ENCODE data around the gene PGBD5. TPM values are rescaled to one million over a fixed set of nuclear protein-coding genes. Genes with fewer than 3 reads are reported as not detected.

Gene PGBD5
- total RNA-seq, 2 experiments from 2014 or later = not detected

DNA sequence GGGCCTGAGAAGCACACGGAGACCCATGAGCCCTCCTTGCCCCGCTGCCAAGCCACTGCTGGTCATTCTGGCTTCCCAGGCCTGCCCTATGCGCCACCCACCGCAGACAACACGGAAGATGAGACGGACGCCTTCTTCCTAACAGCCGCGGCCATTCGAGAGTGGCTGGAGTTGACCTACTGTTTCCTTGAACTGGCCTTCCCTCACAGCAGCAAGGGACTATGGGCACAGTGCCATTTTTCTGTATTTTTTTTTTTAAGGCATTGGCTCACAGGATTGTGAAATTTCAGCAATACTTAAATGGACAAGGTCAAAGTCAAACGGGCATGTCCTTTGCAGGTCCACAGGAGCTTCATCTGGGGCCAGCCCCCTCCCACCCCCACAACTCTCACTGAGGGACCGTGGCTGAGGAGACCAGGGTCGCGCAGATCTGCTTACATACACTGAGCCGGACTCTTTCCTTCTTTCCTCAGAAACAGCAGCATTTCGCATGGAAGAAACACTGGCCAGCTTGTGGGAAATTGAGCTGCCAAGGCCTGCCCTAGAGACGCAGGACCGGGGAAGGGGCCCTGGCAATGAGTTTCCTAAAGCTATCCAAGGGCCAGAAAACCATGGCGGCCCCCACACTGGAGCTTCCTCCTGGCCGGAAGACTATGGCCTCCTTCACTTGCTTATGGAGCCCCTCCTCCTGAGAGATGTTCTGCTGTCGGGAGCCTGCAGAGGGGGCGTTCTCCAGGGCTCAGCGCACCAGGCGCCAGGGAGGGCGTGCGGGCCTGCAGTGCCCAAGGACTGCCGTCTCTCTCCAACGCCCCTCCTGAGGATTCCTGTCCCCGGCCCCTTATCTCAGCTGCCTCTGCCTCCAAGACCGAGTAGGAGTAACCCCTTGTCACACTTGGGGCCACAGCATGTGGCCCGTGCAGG, 98.9 kb downstream of the PGBD5 start:
- no peaks in the 10 kb centered on the region for H3K79me2 ChIP-seq (ENCODE audit: insufficient read depth, low read depth, low read length)
- no peaks in the 10 kb centered on the region for H3K9me3 ChIP-seq (ENCODE audit: low read length)
- H2AFZ ChIP-seq (ENCODE audit: low read length) = no peak overlapping the region
- H3K9me2 ChIP-seq (ENCODE audit: insufficient read depth, low read length) = no peaks in the 10 kb centered on the region
- DNase-seq (ENCODE audit: low spot score) = no peak
- no peak overlapping the region for H3K4me2 ChIP-seq (ENCODE audit: low read length)
- H3K4me1 ChIP-seq (ENCODE audit: insufficient read depth, low read length, poor library complexity, severe bottlenecking) = no peaks in the 10 kb centered on the region
- no peak overlapping the region for H3K4me3 ChIP-seq (ENCODE audit: low read depth, low read length, poor library complexity, severe bottlenecking)
- no peaks in the 10 kb centered on the region for H4K20me1 ChIP-seq (ENCODE audit: insufficient read depth, low read length)
- no peak for TF ChIP-seq EZH2phosphoT487 (IDR thresholded peaks at IDR 0.05; ENCODE audit: borderline replicate concordance, low read depth, low read length)
- TF ChIP-seq, protein P1, sequence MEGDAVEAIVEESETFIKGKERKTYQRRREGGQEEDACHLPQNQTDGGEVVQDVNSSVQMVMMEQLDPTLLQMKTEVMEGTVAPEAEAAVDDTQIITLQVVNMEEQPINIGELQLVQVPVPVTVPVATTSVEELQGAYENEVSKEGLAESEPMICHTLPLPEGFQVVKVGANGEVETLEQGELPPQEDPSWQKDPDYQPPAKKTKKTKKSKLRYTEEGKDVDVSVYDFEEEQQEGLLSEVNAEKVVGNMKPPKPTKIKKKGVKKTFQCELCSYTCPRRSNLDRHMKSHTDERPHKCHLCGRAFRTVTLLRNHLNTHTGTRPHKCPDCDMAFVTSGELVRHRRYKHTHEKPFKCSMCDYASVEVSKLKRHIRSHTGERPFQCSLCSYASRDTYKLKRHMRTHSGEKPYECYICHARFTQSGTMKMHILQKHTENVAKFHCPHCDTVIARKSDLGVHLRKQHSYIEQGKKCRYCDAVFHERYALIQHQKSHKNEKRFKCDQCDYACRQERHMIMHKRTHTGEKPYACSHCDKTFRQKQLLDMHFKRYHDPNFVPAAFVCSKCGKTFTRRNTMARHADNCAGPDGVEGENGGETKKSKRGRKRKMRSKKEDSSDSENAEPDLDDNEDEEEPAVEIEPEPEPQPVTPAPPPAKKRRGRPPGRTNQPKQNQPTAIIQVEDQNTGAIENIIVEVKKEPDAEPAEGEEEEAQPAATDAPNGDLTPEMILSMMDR (conservative IDR thresholded peaks at IDR 0.05; ENCODE audit: low read length) = no peak
- no peak overlapping the region for H3K27ac ChIP-seq (ENCODE audit: low read depth, low read length, poor library complexity, severe bottlenecking)
- BruUV-seq (replicated peaks) = no TSS peak
- ChIA-PET CTCF (ENCODE audit: unreplicated experiment) (no interaction called here), POLR2A (no interaction called here)
- H3K36me3 ChIP-seq (ENCODE audit: insufficient read depth, low read length) = no peaks in the 10 kb centered on the region
- intact Hi-C loops (cut with micrococcal nuclease; ENCODE audit: unreplicated experiment) = no loop called here

DNA sequence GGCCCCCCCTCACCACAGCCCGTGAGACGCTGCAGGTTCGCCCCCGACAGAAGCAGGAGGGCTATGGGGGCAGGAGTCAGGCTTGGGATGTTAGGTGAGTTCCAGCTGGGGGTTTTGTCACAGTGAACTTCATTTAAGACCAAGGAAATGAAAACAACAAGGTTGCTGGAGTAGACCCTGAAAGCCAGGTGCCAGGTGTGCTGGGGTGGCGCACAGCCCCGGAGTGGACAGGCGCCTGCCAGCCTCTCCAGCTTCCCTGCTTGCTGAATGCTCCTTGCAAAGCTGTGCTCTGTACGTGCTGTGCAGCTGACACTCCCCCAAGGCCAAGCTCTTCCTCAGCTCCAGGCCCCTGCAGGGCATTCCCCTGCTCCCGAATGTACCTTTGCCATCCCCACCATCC, 102.4 kb downstream of the PGBD5 start:
- H4K20me1 ChIP-seq (ENCODE audit: insufficient read depth, low read length) = no peaks in the 10 kb centered on the region
- no peaks in the 10 kb centered on the region for H3K9me2 ChIP-seq (ENCODE audit: insufficient read depth, low read length)
- H3K9me3 ChIP-seq (ENCODE audit: low read length) = no peaks in the 10 kb centered on the region
- H2AFZ ChIP-seq (ENCODE audit: low read length) = no peak overlapping the region
- intact Hi-C loops (cut with micrococcal nuclease; ENCODE audit: unreplicated experiment) = no loop called here
- ChIA-PET POLR2A (no interaction called here), CTCF (ENCODE audit: unreplicated experiment) (no interaction called here)
- no peaks in the 10 kb centered on the region for H3K79me2 ChIP-seq (ENCODE audit: insufficient read depth, low read depth, low read length)
- H3K27ac ChIP-seq (ENCODE audit: low read depth, low read length, poor library complexity, severe bottlenecking) = no peak overlapping the region
- no peaks in the 10 kb centered on the region for H3K4me1 ChIP-seq (ENCODE audit: insufficient read depth, low read length, poor library complexity, severe bottlenecking)
- no TSS peak for BruUV-seq (replicated peaks)
- H3K4me3 ChIP-seq (ENCODE audit: low read depth, low read length, poor library complexity, severe bottlenecking) = no peak overlapping the region
- no peak for DNase-seq (ENCODE audit: low spot score)
- no peaks in the 10 kb centered on the region for H3K36me3 ChIP-seq (ENCODE audit: insufficient read depth, low read length)
- no peak overlapping the region for H3K4me2 ChIP-seq (ENCODE audit: low read length)
- TF ChIP-seq, protein P1 (conservative IDR thresholded peaks at IDR 0.05; ENCODE audit: low read length) = no peak
- no peak for TF ChIP-seq EZH2phosphoT487 (IDR thresholded peaks at IDR 0.05; ENCODE audit: borderline replicate concordance, low read depth, low read length)

DNA sequence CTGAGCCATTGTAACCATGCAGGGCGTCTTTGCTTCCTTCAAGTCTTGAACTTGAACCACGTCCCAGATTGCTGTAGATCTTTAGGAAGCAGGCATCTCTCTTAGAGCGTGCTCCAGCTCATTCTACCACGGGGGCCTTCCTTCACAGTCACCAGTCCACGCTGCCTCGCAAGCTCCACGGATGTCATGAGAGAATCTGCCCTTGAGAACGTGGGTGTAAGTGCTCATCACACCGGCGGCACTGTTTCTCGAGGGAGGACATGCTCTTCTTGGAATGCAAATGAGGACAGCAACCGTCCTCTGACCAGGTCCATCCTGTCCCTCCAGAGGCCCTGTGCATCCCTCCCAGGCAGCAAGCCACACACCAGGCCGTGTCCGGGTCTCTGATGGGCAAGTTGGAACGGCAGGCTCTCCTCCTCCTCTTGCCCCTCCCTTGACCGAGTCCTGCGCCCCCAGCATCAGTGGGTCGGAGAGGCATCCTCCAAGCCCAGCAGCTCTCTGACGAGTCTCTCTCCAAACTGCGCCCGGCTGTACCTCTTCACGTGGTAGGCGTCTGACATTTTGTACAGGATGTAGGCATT, 103.1 kb downstream of the PGBD5 start:
- Histone ChIP-seq H3K4me3 (ENCODE audit: low read depth, low read length, poor library complexity, severe bottlenecking) (no peak overlapping the region), H3K4me2 (ENCODE audit: low read length) (no peak overlapping the region), H3K27ac (ENCODE audit: low read depth, low read length, poor library complexity, severe bottlenecking) (no peak overlapping the region), H3K79me2 (ENCODE audit: insufficient read depth, low read depth, low read length) (no peaks in the 10 kb centered on the region), H3K9me3 (ENCODE audit: low read length) (no peaks in the 10 kb centered on the region), H2AFZ (ENCODE audit: low read length) (no peak overlapping the region), H4K20me1 (ENCODE audit: insufficient read depth, low read length) (no peaks in the 10 kb centered on the region), H3K4me1 (ENCODE audit: insufficient read depth, low read length, poor library complexity, severe bottlenecking) (no peaks in the 10 kb centered on the region), H3K9me2 (ENCODE audit: insufficient read depth, low read length) (no peaks in the 10 kb centered on the region), H3K36me3 (ENCODE audit: insufficient read depth, low read length) (no peaks in the 10 kb centered on the region)
- TF ChIP-seq, protein P1 (conservative IDR thresholded peaks at IDR 0.05; ENCODE audit: low read length) = no peak
- no peak for TF ChIP-seq EZH2phosphoT487 (IDR thresholded peaks at IDR 0.05; ENCODE audit: borderline replicate concordance, low read depth, low read length)
- ChIA-PET CTCF (ENCODE audit: unreplicated experiment) (no interaction called here), POLR2A (no interaction called here)
- DNase-seq (ENCODE audit: low spot score) = no peak
- no TSS peak for BruUV-seq (replicated peaks)
- intact Hi-C loops (cut with micrococcal nuclease; ENCODE audit: unreplicated experiment) = no loop called here

Measured in OCI-LY7 (cell line).